HT1080 (cell line): ENCODE data around the gene HAPLN1. TPM values are rescaled to one million over a fixed set of nuclear protein-coding genes. Genes with fewer than 3 reads are reported as not detected.
A peak's percentile ranks its signal among the peaks of the same experiment; 100 is the strongest.

Experiments
- DNase-seq: peaks from one replicate; pipeline ENCODE4 v3.0.0-alpha.2; 2015; ENCODE audit warnings: low read depth
- small RNA-seq: library from RNA; depleted of rRNA; stranded (forward); fragments of <200 nt; gene quantifications from one replicate; pipeline ENCODE3, GENCODE V24; 2014
- total RNA-seq: library from RNA; depleted of rRNA; stranded (reverse); fragments of >200 nt; shearing (Covaris generic); gene quantifications from 2 replicates; pipeline ENCODE4 v1.2.3, GENCODE V29; 2014; rRNA removed

HAPLN1 gene
- total RNA-seq, 1 experiment from 2014 or later, result not detected

DNA sequence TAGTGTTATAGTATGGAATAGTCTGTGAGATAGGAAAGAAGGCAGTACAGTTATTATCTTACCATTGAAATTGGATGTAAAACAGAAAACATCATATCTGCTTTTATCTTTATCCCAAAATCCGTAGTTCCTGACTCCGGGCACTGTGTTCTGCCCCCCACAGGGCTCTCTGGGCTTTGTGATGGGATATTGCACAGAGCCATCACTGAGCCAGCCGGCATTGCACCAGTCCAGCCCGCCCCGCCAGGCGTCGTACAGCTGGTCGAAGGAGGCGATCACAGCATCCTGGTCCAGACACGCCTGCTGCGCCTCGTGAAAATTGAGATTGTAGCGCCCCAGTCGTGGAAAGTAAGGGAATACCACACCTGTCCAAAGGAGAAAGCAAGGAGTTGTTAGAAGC lies 76.4 kb downstream of the HAPLN1 start:
- no peak for DNase-seq

DNA sequence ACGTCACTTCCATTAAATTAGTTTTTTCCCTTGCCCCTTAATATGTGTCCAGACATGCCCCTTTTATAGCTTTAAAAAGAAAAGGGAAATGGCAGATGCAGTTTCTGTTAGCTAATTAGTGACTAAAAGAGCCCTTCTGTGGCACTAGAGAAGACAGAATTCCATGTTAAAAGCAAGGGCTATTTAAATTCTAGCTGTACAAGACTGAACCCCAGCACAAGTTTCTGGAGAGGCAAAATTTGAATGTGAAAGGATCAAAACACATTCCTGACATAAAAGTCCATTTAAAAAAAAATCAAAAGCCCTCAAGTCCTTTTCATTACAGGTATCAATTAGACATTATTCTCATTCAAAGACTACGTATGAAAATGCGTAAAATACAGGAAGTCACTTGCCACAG lies 78.7 kb downstream of the HAPLN1 start:
- no peak for DNase-seq

DNA sequence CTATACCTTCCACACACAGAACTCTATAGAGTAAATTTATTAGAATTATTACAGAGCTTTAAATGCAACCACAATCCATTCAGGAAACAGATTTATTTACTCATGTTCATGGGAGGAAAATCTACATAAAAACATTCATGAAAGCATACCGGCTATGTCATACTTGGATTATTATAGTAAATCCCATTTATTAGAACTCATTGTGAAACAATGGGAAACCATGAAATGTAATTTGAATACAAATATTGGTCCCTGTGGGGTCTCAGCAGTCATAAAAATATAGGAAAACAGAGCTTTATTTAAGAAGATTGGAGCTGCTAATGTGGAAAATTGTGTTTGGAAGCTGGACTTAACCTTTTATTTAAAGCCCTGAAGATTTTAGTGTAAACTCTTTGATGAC lies 80.7 kb downstream of the HAPLN1 start:
- DNase-seq, result no peak

DNA sequence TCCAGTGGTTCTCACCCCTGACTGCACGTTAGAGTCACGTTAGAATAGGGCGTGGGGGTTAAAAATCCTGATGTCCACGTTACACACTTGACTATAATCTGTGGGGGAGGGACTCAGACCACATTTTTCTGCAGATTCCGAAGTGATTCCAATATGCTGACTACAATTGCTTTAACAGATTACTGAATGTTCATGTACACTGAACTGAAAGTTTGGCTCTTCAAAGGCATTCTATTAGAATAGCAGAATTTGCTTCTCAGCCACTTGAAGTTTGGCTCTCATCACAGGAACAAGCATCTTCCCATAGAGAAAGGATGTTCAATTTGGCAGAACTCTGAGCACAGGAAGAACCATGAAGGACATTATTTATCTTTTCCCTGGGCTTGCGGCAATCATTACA lies 84.5 kb downstream of the HAPLN1 start:
- no peak for DNase-seq

DNA sequence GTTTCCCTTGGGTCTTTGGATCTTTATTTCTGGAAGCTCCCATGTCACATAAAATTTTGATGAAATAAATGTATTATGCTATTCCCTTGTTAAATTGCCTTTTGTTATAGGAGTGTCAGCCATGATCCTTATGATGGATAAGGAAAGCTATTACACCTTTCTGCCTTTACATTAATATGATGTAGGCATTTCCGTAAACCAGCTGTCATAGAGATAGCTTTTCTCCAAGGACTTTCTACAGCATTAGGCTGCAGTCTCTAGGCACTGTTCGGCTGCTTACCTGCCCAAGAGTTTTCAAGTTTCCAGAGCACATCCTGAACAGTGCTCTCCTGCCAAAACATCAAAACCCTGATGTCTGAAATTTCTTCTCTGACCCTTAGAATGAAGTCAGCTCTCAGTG lies 87.4 kb downstream of the HAPLN1 start:
- no peak for DNase-seq

DNA sequence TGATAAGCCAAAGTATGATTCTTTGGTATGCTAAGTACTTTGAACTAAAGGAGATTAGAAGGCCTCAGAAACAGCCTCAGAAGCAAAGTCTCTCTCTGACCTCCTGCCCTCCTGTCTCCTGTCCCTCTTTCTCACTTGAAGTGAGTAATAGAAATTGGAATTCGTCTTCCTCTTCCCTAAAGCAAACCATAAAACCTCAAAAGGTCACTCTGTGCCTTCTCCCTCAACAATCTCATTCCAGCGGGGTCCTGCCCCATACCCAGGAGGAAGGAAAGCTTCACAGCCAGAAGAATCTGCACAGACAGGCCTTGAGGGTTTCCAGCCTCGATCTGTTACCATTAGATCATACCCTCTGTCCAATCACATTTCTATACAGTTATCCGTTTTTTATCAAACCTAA lies 87.8 kb downstream of the HAPLN1 start:
- DNase-seq, result peak; percentile 84

DNA sequence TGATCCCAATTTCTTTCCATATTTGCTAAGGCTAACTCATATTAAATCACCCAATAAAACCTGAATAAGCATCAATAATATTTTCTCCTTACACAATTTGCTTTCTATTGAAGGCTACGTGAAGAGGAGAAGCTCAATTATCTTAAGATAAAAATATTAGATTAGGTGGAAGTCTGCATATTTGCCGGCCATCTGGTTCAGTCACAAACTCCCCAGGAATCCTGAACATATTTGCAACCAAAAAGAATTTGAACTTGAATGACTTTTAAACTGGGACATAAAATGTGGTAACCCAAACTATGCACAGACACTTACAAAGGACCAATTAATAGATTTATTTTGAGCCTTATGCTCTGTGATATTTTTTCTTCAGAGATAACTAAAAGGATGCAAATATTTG lies 92.3 kb downstream of the HAPLN1 start:
- DNase-seq, result no peak

DNA sequence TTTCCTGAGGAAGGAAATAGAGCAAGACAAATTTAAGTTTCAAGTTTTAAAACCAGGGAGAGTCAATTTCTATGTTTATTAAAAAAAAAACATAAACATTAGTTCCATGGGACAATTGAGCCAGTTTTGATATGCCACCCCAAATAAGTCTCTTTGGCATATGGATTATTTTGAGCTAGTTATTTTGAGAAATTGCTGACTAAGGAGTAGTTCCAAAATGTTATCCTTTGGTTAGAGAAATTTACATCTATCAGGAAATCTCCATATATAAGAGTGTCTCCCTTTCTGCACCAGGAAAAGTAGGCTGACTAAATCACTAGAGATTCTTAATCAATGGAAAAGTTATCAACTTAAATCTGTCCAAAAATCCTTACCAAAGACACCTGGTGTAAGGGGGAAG lies 105.8 kb downstream of the HAPLN1 start:
- no peak for DNase-seq

DNA sequence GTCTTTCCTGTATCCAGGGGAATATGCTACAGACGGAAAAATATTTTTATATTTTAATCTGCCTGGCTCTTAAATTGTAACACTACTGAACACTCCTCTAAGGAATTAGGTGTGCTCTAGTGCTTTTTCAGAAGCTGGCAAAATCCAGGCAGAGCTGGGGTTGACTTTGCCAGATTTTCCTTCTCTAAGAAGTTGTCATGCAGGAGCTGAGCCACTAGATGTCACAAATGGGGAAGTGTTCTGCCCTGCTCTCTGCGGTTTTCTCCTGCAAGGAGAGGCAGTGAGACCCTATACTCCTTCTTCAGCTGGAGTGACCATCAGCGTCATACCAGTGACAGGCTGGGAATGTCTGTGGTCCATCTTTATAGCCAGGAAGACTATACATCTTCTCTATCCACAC lies 112.5 kb downstream of the HAPLN1 start:
- DNase-seq, result peak; percentile 52

DNA sequence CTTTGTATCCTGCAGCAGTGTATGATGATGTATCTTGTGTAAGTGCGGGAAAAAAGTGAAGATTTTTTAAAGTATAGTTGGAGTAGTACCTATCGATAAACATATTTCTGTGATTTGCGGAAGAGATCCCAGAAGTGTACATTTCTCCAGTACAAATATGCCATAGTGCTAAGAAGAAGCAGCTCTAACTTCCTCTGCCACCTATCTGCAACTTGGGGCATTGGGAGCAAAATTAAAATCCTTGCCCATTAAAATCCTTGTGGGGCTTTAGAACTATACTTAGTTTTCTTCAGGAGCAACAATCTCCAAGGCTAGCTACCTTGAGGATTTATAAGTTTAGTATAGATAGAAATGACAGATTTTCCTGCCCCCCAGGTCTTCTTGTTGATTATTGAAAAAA lies 125.4 kb downstream of the HAPLN1 start:
- DNase-seq, result no peak

DNA sequence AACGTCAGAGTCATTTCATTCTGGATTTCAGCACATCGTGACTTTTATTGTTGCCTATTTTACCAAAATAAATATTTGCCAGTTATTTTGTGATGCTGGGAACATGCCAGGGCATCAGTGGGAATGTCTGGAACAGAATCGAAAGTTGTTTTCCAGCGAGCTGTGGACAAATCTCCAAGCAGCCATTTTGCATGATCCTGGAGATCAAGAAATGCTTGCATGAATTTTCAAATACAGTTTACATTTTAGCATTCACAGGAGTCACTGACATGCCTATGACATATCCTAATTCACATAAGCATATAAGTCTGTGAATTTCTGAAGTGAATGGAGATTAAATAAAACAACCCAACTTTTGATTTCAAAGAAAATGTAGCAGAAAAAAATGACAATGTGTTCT lies 129.7 kb downstream of the HAPLN1 start:
- DNase-seq, result no peak

DNA sequence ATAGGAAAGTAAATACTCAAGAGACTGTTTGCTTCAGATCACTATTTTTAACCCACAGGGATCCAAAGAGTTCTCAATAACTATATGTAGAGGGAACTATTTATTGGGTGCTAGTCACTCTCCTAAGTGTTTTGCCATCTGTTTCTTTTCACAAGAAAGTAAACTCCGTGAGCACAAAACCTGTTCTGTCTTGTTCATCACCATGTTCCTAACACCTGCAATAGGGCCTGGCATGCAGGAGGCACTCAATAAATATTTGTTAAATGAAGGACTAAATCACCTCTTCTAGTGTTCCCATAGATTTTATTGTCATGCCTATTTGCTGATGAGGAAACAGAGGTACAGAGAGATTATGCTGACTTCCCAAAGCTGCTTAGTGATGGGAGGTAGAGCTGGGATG lies 130.9 kb downstream of the HAPLN1 start:
- no peak for DNase-seq

Small RNA genes within 50 kb of the gene (small RNA-seq; reads per million reads assigned to genes)
- gene RN7SKP295, result not detected
- not detected for gene RNU6-620P

Other genes starting within 250 kb of the HAPLN1 start
- gene VCAN, start 249.1 kb downstream of the HAPLN1 start, total RNA-seq, result 7.5 and 7.8 TPM in 2 replicates